GM18502 (cell line): ENCODE results near the gene PSMA2.

ENCODE experiments used
- ATAC-seq: cut with Tn5 transposase; IDR thresholded peaks from one replicate; pipeline ENCODE4 v1.9.1; 2021; ENCODE audit warnings: mild to moderate bottlenecking; ENCODE audit not compliant: unreplicated experiment, poor library complexity

PSMA2 gene

GRCh38 chr7:42940985-42941847, 9.2 kb upstream of the PSMA2 start:
- ATAC-seq, result peak; percentile 52

- ATAC-seq, result peak; percentile 48
Observed at GRCh38 chr7:42939457-42940240, 7.7 kb upstream of the PSMA2 start.

GRCh38 chr7:42935861-42936260, 3.9 kb upstream of the PSMA2 start:
- ATAC-seq, result no peak

- no peak for ATAC-seq
Observed at GRCh38 chr7:42934291-42934690, 2.3 kb upstream of the PSMA2 start.

- no peak for ATAC-seq
Observed at GRCh38 chr7:42932811-42933591, 1.0 kb upstream of the PSMA2 start.

- ATAC-seq, result no peak
Observed at GRCh38 chr7:42931447-42931833, 534 bp downstream of the PSMA2 start.

GRCh38 chr7:42930889-42931288, 1.1 kb downstream of the PSMA2 start:
- ATAC-seq, result no peak

GRCh38 chr7:42929449-42929848, 2.5 kb downstream of the PSMA2 start:
- ATAC-seq, result no peak

- ATAC-seq, result no peak
Observed at GRCh38 chr7:42928754-42929153, 3.2 kb downstream of the PSMA2 start.

GRCh38 chr7:42926204-42926603, 5.8 kb downstream of the PSMA2 start:
- no peak for ATAC-seq

- no peak for ATAC-seq
Observed at GRCh38 chr7:42925630-42926029, 6.3 kb downstream of the PSMA2 start.

- ATAC-seq, result no peak
Observed at GRCh38 chr7:42924223-42924838, 7.6 kb downstream of the PSMA2 start.

GRCh38 chr7:42922017-42922753, 9.8 kb downstream of the PSMA2 start:
- ATAC-seq, result no peak

- no peak for ATAC-seq
Observed at GRCh38 chr7:42915356-42915755, 16.6 kb downstream of the PSMA2 start.

- ATAC-seq, result no peak
Observed at GRCh38 chr7:42914421-42915045, 17.4 kb downstream of the PSMA2 start.

GRCh38 chr7:42914009-42914408, 18.0 kb downstream of the PSMA2 start:
- no peak for ATAC-seq

- ATAC-seq, result no peak
Observed at GRCh38 chr7:42913591-42913990, 18.4 kb downstream of the PSMA2 start.

GRCh38 chr7:42911454-42912447, 20.2 kb downstream of the PSMA2 start, which contains the start of gene C7orf25:
Gene C7orf25, minus strand, starts transcription at chr7:42912070. Its CDS starts 1,170 bp downstream, at chr7:42910900.
- peak; percentile 89 for ATAC-seq
